ENCODE results near the gene LGR6.
"Not testable (repeated sequence)": the region's sequence is repeated elsewhere in the genome, so short reads cannot be mapped to it uniquely, and the experiment has no call there.

The LGR6 gene

DNA sequence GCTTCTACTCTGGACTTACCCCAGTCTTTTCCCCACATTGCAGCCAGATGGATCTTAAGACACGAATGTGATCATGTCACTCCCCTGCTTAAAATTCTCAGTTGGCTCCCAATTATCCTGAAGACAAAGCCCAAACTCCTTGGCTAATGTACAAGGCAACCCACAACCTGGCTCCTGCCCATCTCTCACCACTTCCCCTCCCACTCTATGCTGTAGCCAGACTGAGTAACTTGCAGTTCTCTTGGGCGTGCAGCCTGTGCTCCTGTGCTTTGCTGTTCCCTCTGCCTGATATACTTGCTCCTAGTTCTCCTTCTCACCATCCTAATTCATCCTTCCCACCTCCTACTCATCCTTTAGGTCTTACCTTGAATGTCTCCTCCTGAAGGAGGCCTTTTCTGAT is 56.2 kb downstream of the LGR6 start:
- Histone ChIP-seq H3K36me3 (ENCODE audit: control insufficient read depth, insufficient read depth, low read length) (no peaks in the 10 kb centered on the region), H3K27me3 (replicated peaks; ENCODE audit: control insufficient read depth, insufficient read depth, low read length, poor library complexity, severe bottlenecking) (no peaks in the 10 kb centered on the region), H3K27ac (ENCODE audit: insufficient read depth, low read length, poor library complexity, severe bottlenecking) (no peak overlapping the region), H3K4me1 (ENCODE audit: control insufficient read depth, insufficient read depth, low read length, poor library complexity, severe bottlenecking) (no peaks in the 10 kb centered on the region), H3K9me3 (ENCODE audit: control insufficient read depth, low read length) (no peaks in the 10 kb centered on the region), H3K4me3 (ENCODE audit: insufficient read depth, low read depth, low read length, poor library complexity, severe bottlenecking) (no peak overlapping the region)
- DNase-seq: no peak

GRCh38 chr1:202250982-202251381 is 57.4 kb downstream of the LGR6 start:
- Histone ChIP-seq H3K27ac (ENCODE audit: insufficient read depth, low read length, poor library complexity, severe bottlenecking) (no peak overlapping the region), H3K4me3 (ENCODE audit: insufficient read depth, low read depth, low read length, poor library complexity, severe bottlenecking) (no peak overlapping the region), H3K27me3 (replicated peaks; ENCODE audit: control insufficient read depth, insufficient read depth, low read length, poor library complexity, severe bottlenecking) (no peaks in the 10 kb centered on the region), H3K4me1 (ENCODE audit: control insufficient read depth, insufficient read depth, low read length, poor library complexity, severe bottlenecking) (no peaks in the 10 kb centered on the region), H3K36me3 (ENCODE audit: control insufficient read depth, insufficient read depth, low read length) (no peaks in the 10 kb centered on the region), H3K9me3 (ENCODE audit: control insufficient read depth, low read length) (no peaks in the 10 kb centered on the region)
- no peak for DNase-seq

GRCh38 chr1:202251424-202252256 is 58.0 kb downstream of the LGR6 start:
- Histone ChIP-seq H3K36me3 (ENCODE audit: control insufficient read depth, insufficient read depth, low read length) (no peaks in the 10 kb centered on the region), H3K4me1 (ENCODE audit: control insufficient read depth, insufficient read depth, low read length, poor library complexity, severe bottlenecking) (no peaks in the 10 kb centered on the region), H3K9me3 (ENCODE audit: control insufficient read depth, low read length) (no peaks in the 10 kb centered on the region), H3K27me3 (replicated peaks; ENCODE audit: control insufficient read depth, insufficient read depth, low read length, poor library complexity, severe bottlenecking) (no peaks in the 10 kb centered on the region), H3K4me3 (ENCODE audit: insufficient read depth, low read depth, low read length, poor library complexity, severe bottlenecking) (no peak overlapping the region), H3K27ac (ENCODE audit: insufficient read depth, low read length, poor library complexity, severe bottlenecking) (no peak overlapping the region)
- DNase-seq: no peak

- Histone ChIP-seq H3K4me3 (ENCODE audit: insufficient read depth, low read depth, low read length, poor library complexity, severe bottlenecking) (no peak overlapping the region), H3K27me3 (replicated peaks; ENCODE audit: control insufficient read depth, insufficient read depth, low read length, poor library complexity, severe bottlenecking) (no peaks in the 10 kb centered on the region), H3K36me3 (ENCODE audit: control insufficient read depth, insufficient read depth, low read length) (no peaks in the 10 kb centered on the region), H3K4me1 (ENCODE audit: control insufficient read depth, insufficient read depth, low read length, poor library complexity, severe bottlenecking) (no peaks in the 10 kb centered on the region), H3K9me3 (ENCODE audit: control insufficient read depth, low read length) (no peaks in the 10 kb centered on the region), H3K27ac (ENCODE audit: insufficient read depth, low read length, poor library complexity, severe bottlenecking) (no peak overlapping the region)
- no peak for DNase-seq
Measured at GRCh38 chr1:202252271-202252670, 58.7 kb downstream of the LGR6 start.

DNA sequence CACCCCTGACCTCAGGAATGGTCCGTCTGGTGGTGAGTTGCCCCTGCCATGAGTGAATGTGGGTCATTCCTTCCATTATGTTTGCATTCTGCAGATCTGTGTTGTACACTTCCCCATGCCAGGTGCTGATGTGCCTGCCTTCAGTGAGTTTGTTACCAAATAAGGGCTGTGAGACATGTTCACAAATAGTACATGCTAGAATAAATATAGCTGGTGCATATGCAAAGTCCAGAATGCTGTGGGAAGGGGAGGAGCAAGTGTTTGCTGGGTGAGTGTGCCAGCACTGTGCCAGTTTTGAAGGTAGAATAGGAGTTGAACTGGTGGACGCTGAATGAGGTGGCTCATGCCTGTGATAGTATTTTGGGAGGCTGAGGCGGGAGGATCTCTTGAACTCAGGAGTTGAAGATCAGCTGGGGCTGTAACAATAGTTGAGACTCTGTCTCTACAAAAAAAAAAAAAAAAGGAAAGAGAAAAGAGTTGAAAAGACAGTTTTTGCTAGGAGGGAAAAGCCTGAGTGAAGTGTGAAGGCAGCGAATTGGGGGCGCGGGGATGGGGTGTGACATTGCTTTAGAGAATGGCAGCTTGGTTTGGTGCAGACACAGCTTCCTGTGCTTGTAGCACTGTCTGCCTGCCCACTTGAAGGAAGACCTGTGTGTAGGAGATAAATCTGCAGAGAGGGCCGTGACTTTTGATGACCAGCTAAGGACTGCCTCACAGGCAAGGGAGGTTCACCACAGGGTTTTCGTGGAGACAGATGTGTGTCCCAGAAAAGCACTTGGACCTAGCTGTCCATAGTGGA is 61.1 kb downstream of the LGR6 start:
- Histone ChIP-seq H3K9me3 (ENCODE audit: control insufficient read depth, low read length) (no peaks in the 10 kb centered on the region), H3K36me3 (ENCODE audit: control insufficient read depth, insufficient read depth, low read length) (no peaks in the 10 kb centered on the region), H3K4me1 (ENCODE audit: control insufficient read depth, insufficient read depth, low read length, poor library complexity, severe bottlenecking) (no peaks in the 10 kb centered on the region), H3K4me3 (ENCODE audit: insufficient read depth, low read depth, low read length, poor library complexity, severe bottlenecking) (no peak overlapping the region), H3K27ac (ENCODE audit: insufficient read depth, low read length, poor library complexity, severe bottlenecking) (no peak overlapping the region), H3K27me3 (replicated peaks; ENCODE audit: control insufficient read depth, insufficient read depth, low read length, poor library complexity, severe bottlenecking) (no peaks in the 10 kb centered on the region)
- DNase-seq: no peak

- DNase-seq: no peak
- no peak overlapping the region for H3K27ac ChIP-seq (ENCODE audit: insufficient read depth, low read length, poor library complexity, severe bottlenecking)
- H3K4me1 ChIP-seq (ENCODE audit: control insufficient read depth, insufficient read depth, low read length, poor library complexity, severe bottlenecking): no peaks in the 10 kb centered on the region
- no peaks in the 10 kb centered on the region for H3K9me3 ChIP-seq (ENCODE audit: control insufficient read depth, low read length)
- H3K36me3 ChIP-seq (ENCODE audit: control insufficient read depth, insufficient read depth, low read length): no peaks in the 10 kb centered on the region
- no peaks in the 10 kb centered on the region for H3K27me3 ChIP-seq (replicated peaks; ENCODE audit: control insufficient read depth, insufficient read depth, low read length, poor library complexity, severe bottlenecking)
- no peak overlapping the region for H3K4me3 ChIP-seq (ENCODE audit: insufficient read depth, low read depth, low read length, poor library complexity, severe bottlenecking)
Measured at GRCh38 chr1:202255343-202255742, 61.7 kb downstream of the LGR6 start.

DNA sequence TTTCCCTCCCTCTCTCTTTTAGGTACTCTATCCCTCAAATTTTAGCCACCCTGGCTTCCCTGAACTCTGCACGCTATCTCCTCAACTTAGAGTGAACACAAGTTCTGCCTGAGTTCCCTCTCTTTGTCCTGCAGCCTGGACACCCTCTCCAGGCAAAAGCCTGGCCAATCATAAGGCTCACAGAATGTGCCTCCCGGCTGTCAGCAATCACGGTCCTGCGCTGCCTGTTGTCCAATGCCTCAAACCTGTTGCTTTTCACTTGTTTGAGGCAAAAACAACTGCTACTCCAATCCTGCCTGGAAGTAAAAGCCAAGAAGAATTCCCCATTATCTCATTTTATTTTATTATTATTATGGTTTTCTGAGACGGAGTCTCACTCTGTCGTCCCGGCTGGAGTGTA is 66.1 kb downstream of the LGR6 start:
- H3K36me3 ChIP-seq (ENCODE audit: control insufficient read depth, insufficient read depth, low read length): no peaks in the 10 kb centered on the region
- H3K27me3 ChIP-seq (replicated peaks; ENCODE audit: control insufficient read depth, insufficient read depth, low read length, poor library complexity, severe bottlenecking): no peaks in the 10 kb centered on the region
- no peaks in the 10 kb centered on the region for H3K4me1 ChIP-seq (ENCODE audit: control insufficient read depth, insufficient read depth, low read length, poor library complexity, severe bottlenecking)
- DNase-seq: no peak
- no peaks in the 10 kb centered on the region for H3K9me3 ChIP-seq (ENCODE audit: control insufficient read depth, low read length)
- no peak overlapping the region for H3K4me3 ChIP-seq (ENCODE audit: insufficient read depth, low read depth, low read length, poor library complexity, severe bottlenecking)
- H3K27ac ChIP-seq (ENCODE audit: insufficient read depth, low read length, poor library complexity, severe bottlenecking): no peak overlapping the region

GRCh38 chr1:202261209-202261958 is 67.8 kb downstream of the LGR6 start:
- not testable (repeated sequence) for H3K27me3 ChIP-seq (replicated peaks; ENCODE audit: control insufficient read depth, insufficient read depth, low read length, poor library complexity, severe bottlenecking); H3K4me1 ChIP-seq (ENCODE audit: control insufficient read depth, insufficient read depth, low read length, poor library complexity, severe bottlenecking); H3K27ac ChIP-seq (ENCODE audit: insufficient read depth, low read length, poor library complexity, severe bottlenecking); DNase-seq; H3K9me3 ChIP-seq (ENCODE audit: control insufficient read depth, low read length); H3K4me3 ChIP-seq (ENCODE audit: insufficient read depth, low read depth, low read length, poor library complexity, severe bottlenecking); H3K36me3 ChIP-seq (ENCODE audit: control insufficient read depth, insufficient read depth, low read length)

DNA sequence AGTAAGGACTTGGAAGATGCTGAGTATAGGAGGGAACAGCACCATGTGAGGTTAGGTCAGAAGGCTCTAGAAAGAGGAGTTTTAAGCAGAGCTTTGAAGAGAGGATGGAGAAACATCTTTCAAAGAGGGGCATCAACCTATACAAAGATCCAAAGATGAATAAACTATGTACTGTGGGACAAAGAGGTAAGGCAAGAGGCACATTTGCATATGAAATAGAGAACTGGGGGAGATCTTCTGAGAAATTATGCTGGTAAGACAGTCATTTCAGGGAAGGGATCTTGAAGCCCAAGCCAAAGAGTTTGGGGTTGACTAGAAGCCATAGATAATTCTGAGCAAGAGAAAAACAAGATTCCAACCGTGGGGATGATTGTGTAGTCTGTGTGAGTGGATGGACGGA is 70.0 kb downstream of the LGR6 start:
- H3K4me3 ChIP-seq (ENCODE audit: insufficient read depth, low read depth, low read length, poor library complexity, severe bottlenecking): no peak overlapping the region
- H3K27me3 ChIP-seq (replicated peaks; ENCODE audit: control insufficient read depth, insufficient read depth, low read length, poor library complexity, severe bottlenecking): peaks cover 3% of the 10 kb centered on the region
- no peak for DNase-seq
- H3K9me3 ChIP-seq (ENCODE audit: control insufficient read depth, low read length): no peaks in the 10 kb centered on the region
- H3K36me3 ChIP-seq (ENCODE audit: control insufficient read depth, insufficient read depth, low read length): no peaks in the 10 kb centered on the region
- no peak overlapping the region for H3K27ac ChIP-seq (ENCODE audit: insufficient read depth, low read length, poor library complexity, severe bottlenecking)
- no peaks in the 10 kb centered on the region for H3K4me1 ChIP-seq (ENCODE audit: control insufficient read depth, insufficient read depth, low read length, poor library complexity, severe bottlenecking)

GRCh38 chr1:202264300-202264699 is 70.7 kb downstream of the LGR6 start:
- no peak overlapping the region for H3K27ac ChIP-seq (ENCODE audit: insufficient read depth, low read length, poor library complexity, severe bottlenecking)
- DNase-seq: no peak
- no peaks in the 10 kb centered on the region for H3K4me1 ChIP-seq (ENCODE audit: control insufficient read depth, insufficient read depth, low read length, poor library complexity, severe bottlenecking)
- H3K36me3 ChIP-seq (ENCODE audit: control insufficient read depth, insufficient read depth, low read length): no peaks in the 10 kb centered on the region
- H3K4me3 ChIP-seq (ENCODE audit: insufficient read depth, low read depth, low read length, poor library complexity, severe bottlenecking): no peak overlapping the region
- no peaks in the 10 kb centered on the region for H3K9me3 ChIP-seq (ENCODE audit: control insufficient read depth, low read length)
- H3K27me3 ChIP-seq (replicated peaks; ENCODE audit: control insufficient read depth, insufficient read depth, low read length, poor library complexity, severe bottlenecking): peaks cover 3% of the 10 kb centered on the region

Data from effector memory CD4-positive, alpha-beta T cell (primary cell).